ENCODE data around the gene AGPS. TPM values are rescaled to one million over a fixed set of nuclear protein-coding genes. Genes with fewer than 3 reads are reported as not detected.

The AGPS gene
- total RNA-seq, 1 experiment from 2014 or later: 107 TPM

GRCh38 chr2:177516824-177517544 lies 124.4 kb downstream of the AGPS start:
- H2AFZ ChIP-seq: no peak overlapping the region
- no peaks in the 10 kb centered on the region for H3F3A ChIP-seq (ENCODE audit: insufficient read depth, low read depth)
- no peak overlapping the region for H3K4me3 ChIP-seq
- no peaks in the 10 kb centered on the region for H3K27me3 ChIP-seq (ENCODE audit: insufficient read depth, low read depth)
- H3K9me3 ChIP-seq (ENCODE audit: insufficient read depth, low read depth): no peaks in the 10 kb centered on the region
- no peak overlapping the region for H3K27ac ChIP-seq
- H3K4me2 ChIP-seq: no peak overlapping the region
- TF ChIP-seq, protein P1, sequence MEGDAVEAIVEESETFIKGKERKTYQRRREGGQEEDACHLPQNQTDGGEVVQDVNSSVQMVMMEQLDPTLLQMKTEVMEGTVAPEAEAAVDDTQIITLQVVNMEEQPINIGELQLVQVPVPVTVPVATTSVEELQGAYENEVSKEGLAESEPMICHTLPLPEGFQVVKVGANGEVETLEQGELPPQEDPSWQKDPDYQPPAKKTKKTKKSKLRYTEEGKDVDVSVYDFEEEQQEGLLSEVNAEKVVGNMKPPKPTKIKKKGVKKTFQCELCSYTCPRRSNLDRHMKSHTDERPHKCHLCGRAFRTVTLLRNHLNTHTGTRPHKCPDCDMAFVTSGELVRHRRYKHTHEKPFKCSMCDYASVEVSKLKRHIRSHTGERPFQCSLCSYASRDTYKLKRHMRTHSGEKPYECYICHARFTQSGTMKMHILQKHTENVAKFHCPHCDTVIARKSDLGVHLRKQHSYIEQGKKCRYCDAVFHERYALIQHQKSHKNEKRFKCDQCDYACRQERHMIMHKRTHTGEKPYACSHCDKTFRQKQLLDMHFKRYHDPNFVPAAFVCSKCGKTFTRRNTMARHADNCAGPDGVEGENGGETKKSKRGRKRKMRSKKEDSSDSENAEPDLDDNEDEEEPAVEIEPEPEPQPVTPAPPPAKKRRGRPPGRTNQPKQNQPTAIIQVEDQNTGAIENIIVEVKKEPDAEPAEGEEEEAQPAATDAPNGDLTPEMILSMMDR (conservative IDR thresholded peaks at IDR 0.05): no peak
- no peak for TF ChIP-seq EZH2 (IDR thresholded peaks at IDR 0.05; ENCODE audit: low read depth)
- H3K4me1 ChIP-seq (replicated peaks; ENCODE audit: insufficient read depth): no peaks in the 10 kb centered on the region
- no TSS peak for BruUV-seq (replicated peaks)
- H3K9me2 ChIP-seq (ENCODE audit: insufficient read depth): no peaks in the 10 kb centered on the region
- H3K79me2 ChIP-seq (ENCODE audit: low read depth): no peaks in the 10 kb centered on the region
- DNase-seq: no peak
- intact Hi-C loops (cut with micrococcal nuclease; ENCODE audit: unreplicated experiment): no loop called here
- H4K20me1 ChIP-seq (ENCODE audit: insufficient read depth): no peaks in the 10 kb centered on the region
- ChIA-PET CTCF (interaction anchor here (0.6 kb wide), 1 partner anchor 102 kb away, joined by 3 read pairs; no protein-coding TSS in a partner anchor), POLR2A (ENCODE audit: unreplicated experiment) (no interaction called here)
- H3K36me3 ChIP-seq (ENCODE audit: low read depth): peaks cover 4% of the 10 kb centered on the region; the same call in 1 of the 2 replicates

- intact Hi-C loops (cut with micrococcal nuclease; ENCODE audit: unreplicated experiment): no loop called here
Measured at GRCh38 chr2:177518754-177519153, 126.2 kb downstream of the AGPS start.

GRCh38 chr2:177519534-177520115 lies 127.1 kb downstream of the AGPS start:
- H2AFZ ChIP-seq: no peak overlapping the region
- peaks cover 7% of the 10 kb centered on the region; the same call in 1 of the 2 replicates for H3K36me3 ChIP-seq (ENCODE audit: low read depth)
- H3K27ac ChIP-seq: no peak overlapping the region
- no peaks in the 10 kb centered on the region for H3K79me2 ChIP-seq (ENCODE audit: low read depth)
- TF ChIP-seq EZH2 (IDR thresholded peaks at IDR 0.05; ENCODE audit: low read depth): no peak
- TF ChIP-seq, protein P1 (conservative IDR thresholded peaks at IDR 0.05): no peak
- no peaks in the 10 kb centered on the region for H4K20me1 ChIP-seq (ENCODE audit: insufficient read depth)
- intact Hi-C loops (cut with micrococcal nuclease; ENCODE audit: unreplicated experiment): no loop called here
- H3K27me3 ChIP-seq (ENCODE audit: insufficient read depth, low read depth): no peaks in the 10 kb centered on the region
- ChIA-PET POLR2A (ENCODE audit: unreplicated experiment) (interaction anchor here (0.6 to 0.7 kb wide), 2 partner anchors 36 to 378 kb away, joined by 4 to 5 read pairs; no protein-coding TSS in a partner anchor), CTCF (no interaction called here)
- H3K9me3 ChIP-seq (ENCODE audit: insufficient read depth, low read depth): no peaks in the 10 kb centered on the region
- H3K4me1 ChIP-seq (replicated peaks; ENCODE audit: insufficient read depth): no peaks in the 10 kb centered on the region
- no peak overlapping the region for H3K4me2 ChIP-seq
- H3K9me2 ChIP-seq (ENCODE audit: insufficient read depth): no peaks in the 10 kb centered on the region
- BruUV-seq (replicated peaks): no TSS peak
- DNase-seq: no peak
- no peak overlapping the region for H3K4me3 ChIP-seq
- H3F3A ChIP-seq (ENCODE audit: insufficient read depth, low read depth): 0 out of 2 replicates have a peak, but pooled peaks cover 3% of the 10 kb centered on the region

More at GRCh38 chr2:177518754-177519153, 126.2 kb downstream of the AGPS start:
- peaks cover 7% of the 10 kb centered on the region; the same call in 1 of the 2 replicates for H3K36me3 ChIP-seq (ENCODE audit: low read depth)
- no peaks in the 10 kb centered on the region for H4K20me1 ChIP-seq (ENCODE audit: insufficient read depth)
- H3K27me3 ChIP-seq (ENCODE audit: insufficient read depth, low read depth): no peaks in the 10 kb centered on the region
- 0 out of 2 replicates have a peak, but pooled peaks cover 3% of the 10 kb centered on the region for H3F3A ChIP-seq (ENCODE audit: insufficient read depth, low read depth)
- H3K79me2 ChIP-seq (ENCODE audit: low read depth): no peaks in the 10 kb centered on the region
- no peaks in the 10 kb centered on the region for H3K9me2 ChIP-seq (ENCODE audit: insufficient read depth)
- TF ChIP-seq EZH2 (IDR thresholded peaks at IDR 0.05; ENCODE audit: low read depth): no peak
- TF ChIP-seq, protein P1 (conservative IDR thresholded peaks at IDR 0.05): no peak
- no peak overlapping the region for H2AFZ ChIP-seq
- H3K9me3 ChIP-seq (ENCODE audit: insufficient read depth, low read depth): no peaks in the 10 kb centered on the region
- no TSS peak for BruUV-seq (replicated peaks)
- POLR2A ChIA-PET (ENCODE audit: unreplicated experiment): interaction anchor here (0.7 kb wide), 1 partner anchor 379 kb away, joined by 5 read pairs; no protein-coding TSS in a partner anchor
- CTCF ChIA-PET: no interaction called here
- no peak overlapping the region for H3K27ac ChIP-seq
- no peak for DNase-seq
- no peak overlapping the region for H3K4me3 ChIP-seq
- no peak overlapping the region for H3K4me2 ChIP-seq
- no peaks in the 10 kb centered on the region for H3K4me1 ChIP-seq (replicated peaks; ENCODE audit: insufficient read depth)

All from PC-9 (cell line).